Left forelimb (tissue), 1 donor: ENCODE data around the gene S100A11.
A peak's percentile ranks its signal among the peaks of the same experiment; 100 is the strongest.

Experiments used
- DNase-seq: peaks from one replicate; pipeline ENCODE4 v3.0.0-alpha.2; 2018; ENCODE audit warnings: low spot score

S100A11 gene

DNA sequence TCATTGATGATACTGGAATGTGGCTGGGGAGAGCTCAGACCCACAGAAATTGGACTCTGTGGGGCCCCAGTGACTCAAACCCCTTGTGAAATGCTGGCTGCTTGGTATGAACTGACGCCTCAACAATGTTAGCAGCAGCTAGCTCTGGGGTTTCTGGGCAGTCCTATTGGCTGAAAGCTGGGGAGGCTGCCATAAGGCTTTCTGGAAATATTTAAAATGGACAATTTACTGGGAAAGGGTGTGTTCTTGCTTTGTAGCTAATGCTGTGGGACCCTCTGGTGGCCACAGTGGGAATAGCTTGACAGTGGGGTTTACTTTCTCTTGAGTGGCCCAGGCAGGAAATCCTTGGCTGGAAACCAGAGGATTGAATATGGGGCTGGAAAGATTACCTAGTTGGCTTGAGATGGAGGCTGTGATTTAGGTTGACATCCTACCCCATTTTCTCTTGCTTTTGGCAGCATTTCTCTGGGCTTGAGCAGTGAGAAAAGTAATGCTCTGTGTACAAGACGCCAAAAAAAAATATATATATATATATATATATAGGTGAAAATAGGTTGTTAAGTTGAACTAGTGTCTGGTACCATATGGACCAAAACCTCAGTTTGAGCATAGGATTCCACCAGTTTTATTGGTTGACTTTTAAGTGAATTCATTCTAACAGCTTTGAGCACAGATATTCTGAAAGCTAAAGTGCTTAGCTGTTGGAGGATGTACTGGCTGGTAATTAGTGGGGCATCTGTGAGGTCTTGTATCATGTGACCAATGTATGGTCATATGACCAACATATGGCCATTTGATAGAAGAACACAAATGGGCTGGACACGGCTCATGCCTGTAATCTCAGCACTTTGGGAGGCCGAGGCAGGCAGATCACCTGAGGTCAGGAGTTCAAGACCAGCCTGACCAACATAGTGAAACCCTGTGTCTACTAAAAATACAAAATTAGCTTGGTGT is 34.9 kb downstream of the S100A11 start:
- peak; percentile 84 for DNase-seq

DNA sequence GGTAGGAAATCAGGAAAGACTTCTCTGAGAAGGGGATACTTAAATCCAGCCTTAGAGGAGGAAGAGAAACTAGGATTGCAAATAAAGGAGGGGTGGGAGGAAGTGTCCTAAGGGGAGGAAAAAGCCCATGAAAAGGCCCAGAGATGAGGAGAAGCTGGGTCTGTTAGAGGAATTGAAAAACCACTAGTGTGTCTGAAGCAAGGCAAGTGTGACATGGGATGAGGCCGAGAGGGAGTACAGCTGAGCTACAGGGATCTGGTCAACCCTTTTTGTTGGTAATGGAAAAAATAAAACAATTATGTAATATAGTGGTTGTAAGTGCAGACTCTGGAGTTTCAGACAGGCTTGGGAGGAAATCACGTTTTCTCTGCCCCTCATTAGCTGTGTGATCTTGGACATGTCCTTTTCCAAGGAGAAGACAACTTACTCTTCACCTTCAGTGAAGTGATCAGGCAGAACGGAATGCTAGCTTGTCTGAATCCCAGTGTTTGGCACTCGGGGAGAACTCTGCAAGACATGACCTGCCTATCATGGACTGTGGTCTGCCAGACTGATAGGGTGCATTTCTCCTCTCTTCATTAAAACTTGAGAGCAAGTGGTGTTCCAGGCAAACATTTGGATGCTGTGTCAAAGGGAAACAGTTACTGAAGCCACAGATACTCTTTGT is 35.7 kb downstream of the S100A11 start:
- no peak for DNase-seq

DNA sequence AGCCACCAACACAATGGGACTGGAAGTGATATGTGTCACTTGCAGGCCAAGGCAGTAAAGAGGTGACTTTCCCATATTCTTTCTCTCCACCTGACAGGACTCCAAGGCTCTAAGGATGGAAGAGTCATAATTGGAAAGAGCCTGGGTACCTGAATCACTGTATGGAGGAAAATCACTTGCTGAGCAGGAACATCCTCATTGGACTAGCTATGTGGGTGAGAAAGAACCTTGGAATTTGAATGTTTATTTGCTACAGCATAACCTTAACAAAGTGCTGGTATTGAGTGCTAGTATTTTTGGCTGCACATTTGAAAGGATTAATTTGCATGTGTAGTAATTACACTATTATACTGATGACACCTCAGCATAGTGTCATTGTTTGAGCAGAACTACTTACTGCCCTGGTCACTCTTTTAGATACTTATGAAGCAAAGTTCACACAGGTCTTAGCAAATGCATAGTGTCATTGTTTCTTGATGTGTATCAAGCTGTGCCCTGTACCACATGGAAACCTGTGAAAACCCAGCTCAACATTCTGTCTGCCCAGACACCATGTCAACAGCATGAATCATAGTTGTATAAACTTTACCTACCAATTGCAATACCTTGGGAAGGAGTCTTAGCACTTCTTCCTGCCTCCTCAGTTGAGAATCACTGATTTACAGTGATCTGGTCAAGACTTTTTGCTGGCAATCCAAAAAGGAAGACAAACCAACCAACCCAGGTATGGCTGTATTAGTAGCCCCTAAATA is 38.0 kb downstream of the S100A11 start:
- no peak for DNase-seq

DNA sequence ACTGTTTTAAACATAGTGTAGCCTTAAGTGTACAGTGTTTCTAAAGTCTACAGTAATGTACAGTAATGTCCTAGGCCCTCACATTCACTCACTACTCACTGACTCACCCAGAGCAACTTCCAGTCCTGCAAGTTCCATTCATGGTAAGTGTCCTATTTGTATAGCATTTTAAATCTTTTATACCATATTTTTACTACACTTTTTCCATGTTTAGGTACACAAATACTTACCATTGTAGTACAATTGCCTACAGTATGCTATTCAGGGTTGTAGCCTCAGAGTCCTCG is 39.6 kb downstream of the S100A11 start:
- no peak for DNase-seq

DNA sequence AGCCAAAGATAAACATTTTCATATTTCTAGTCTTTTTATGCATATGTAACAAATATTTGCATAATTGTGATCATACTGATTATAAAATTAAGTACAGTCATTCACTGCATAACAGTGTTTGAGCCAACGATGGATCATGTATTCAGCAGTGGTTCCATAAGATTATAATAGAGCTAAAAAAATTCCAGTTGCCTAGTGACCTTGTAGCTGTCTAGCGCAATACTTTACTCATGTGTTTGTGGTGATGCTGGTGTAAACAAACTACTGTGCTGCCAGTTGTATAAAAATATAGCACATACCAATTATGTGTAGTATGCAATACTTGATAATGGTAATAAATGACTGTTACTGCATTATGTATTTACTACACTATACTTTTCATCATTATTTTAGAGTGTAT is 41.0 kb downstream of the S100A11 start:
- DNase-seq, result no peak

DNA sequence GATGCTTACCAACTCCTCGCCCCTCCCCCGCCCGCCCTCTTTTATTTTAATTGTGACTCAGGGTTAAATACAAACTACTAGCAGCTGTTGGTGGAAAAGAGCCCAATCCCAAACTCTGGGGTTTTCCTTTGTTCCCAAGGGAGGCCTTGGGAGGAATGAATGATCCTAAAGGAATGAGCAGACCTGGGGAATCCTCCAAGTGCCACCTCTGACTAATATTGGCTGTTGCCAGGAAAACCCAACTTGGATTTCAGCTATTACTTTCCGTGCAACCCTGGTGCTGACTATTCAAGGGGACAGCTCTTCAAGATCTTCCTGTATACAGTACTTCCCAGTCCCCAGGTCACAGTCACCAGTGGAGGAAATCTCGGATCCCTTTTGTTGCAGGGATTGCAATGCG is 41.8 kb downstream of the S100A11 start:
- no peak for DNase-seq

DNA sequence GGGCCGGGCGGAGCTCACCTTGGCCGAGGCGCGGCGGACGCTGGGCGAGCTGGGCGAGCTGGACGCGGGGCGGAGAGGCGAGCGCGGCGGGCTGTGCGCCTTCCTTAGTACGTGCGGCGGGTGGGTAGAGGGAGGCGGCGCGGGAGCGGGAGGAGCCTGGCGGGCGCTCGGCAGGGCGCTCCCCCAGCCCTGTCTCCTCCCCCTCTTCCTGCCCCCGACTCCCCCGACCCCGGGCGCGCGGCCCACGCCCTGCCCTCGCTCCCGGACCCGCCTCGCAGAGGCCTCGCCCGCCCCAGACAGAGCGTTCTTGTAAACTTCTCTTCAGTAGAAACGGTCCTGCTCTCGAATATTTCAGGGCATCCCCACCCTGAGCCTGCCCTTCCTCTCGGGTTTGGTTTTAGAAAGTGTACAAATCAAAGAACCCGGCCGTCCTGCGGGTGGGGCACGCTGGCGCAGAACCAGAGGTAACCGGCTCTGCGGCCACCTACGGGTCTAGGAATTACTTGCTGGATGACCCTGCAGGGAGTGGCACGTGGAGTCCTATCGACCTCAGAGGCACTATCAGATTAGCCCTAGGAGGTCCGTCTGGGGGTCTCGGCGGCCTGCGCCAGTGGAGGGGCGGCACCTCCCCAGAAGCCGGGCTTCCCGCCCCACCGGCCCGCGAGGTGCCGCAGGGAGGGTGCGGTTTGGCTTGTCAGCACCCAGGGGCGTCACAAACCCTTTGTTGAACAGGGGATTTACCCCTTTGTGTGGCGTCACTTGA is 42.9 kb downstream of the S100A11 start, which contains the start of gene S100A10:
Gene S100A10, minus strand, starts transcription at position 126 of the 763 bp plus-strand sequence. CDS start 7,629 bp downstream, outside the sequence.
- DNase-seq, result peak; percentile 89

DNA sequence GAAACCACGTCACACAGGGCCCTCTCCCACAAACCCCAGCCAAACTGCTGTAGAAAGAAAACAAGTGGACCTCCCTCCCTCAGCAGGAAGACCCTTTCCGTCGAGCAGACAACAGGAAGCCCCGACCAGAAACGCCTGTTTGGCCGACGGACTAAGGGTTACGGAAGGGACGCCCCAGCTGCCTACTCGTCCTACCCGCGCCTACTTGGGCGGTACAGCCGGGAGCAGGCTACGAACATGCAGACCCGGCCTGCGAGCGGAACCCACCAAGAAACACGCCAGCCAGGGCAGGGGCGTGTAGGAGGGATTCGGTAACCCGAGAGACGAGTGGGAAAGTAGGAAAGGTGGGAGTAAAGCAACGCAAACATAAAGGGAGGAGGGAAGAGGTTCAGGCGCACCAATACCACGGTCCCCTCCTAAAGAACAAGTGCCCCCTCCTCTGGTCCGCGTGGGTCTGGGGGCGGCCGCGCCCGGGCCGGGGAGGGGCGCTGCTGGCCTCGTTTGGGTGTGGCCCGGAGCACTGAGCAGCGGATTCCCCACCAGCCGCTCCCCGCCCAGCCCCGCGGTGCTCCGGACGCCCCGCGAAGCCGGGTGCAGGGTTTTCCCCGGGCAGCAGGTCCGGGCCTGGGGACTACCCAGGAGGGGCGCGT is 43.6 kb downstream of the S100A11 start:
- DNase-seq, result no peak

DNA sequence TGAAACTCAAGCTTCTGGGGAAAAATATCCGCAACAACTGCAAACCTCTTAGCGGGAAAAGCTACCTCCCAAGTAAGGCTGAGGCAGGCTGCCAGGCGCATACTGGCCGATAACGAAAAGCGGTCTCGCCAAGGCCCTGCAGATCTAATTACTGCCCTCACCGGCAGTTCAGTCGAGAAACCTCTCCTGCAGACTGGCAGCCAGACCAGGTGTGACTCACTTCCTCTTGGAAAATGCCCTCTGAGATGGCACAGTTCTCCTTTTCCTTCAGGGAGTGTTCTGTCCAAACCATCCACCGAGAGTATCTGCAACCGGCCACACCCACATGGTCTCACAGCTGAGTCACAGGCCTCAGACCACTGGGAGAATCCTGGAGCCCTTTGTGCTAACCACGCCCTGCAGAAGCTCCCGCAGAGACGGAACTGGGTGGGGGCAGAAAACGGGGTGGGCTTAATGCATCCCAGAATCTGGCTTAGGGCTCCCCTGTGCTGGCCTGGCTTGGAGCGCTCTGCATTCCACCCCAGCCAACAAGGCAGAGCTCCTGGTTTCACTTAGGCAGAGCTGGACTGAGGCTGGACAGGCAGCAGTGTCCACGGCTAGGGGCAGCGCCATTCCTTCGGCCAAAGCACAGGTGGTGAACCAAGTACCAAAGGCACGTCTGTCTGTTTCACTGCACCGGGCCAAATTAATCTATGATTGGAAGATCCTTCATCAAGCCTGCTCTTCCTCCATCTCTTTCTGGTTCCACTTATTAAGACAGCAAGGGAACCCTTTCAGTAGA is 44.3 kb downstream of the S100A11 start:
- peak; percentile 75 for DNase-seq

DNA sequence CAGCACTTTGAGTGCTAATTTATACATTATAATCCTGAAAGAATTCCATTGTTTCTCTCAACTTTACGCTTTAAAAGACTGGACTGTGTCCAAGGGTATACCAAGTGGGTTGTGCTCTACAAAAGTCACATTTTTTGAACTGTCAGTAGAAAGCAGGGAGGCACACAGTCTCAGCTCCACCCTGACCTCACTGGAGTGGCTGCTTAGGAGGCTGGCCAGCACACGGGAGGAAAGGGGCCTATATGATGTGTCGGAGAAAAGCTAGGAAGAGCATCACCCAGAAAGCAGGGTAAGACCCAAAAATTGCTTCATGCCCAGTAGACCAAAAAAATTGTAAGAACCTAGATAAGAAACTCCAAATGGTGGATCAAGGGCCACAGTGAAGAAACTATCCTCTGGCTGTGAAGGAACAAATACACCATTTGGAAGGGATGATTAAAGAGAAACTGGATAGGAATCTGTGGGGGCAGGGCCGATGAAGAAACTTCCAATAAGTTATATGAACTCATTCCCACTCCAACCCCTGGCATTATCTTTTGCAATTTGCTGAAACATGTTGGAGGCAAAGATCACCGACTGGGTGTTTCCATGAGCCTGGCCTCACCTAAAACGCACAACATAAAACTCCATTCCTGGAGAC is 45.0 kb downstream of the S100A11 start:
- DNase-seq, result no peak

DNA sequence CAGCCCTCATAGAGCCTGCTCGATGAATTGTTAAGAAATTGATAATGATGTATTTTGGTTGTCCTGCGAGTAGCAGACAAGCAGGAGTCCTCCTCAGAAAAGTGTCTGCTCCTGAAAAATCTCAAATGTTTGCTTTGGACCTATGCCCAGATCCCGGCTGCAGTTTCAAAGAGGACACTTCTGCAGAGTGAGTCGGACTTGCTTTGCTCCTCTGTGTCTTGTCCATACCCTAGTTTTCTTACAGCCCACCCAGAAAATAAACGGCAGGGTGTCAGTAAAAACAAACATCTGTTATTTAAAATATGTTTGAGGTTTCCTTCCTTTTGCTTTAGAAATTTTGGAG is 46.0 kb downstream of the S100A11 start:
- no peak for DNase-seq

DNA sequence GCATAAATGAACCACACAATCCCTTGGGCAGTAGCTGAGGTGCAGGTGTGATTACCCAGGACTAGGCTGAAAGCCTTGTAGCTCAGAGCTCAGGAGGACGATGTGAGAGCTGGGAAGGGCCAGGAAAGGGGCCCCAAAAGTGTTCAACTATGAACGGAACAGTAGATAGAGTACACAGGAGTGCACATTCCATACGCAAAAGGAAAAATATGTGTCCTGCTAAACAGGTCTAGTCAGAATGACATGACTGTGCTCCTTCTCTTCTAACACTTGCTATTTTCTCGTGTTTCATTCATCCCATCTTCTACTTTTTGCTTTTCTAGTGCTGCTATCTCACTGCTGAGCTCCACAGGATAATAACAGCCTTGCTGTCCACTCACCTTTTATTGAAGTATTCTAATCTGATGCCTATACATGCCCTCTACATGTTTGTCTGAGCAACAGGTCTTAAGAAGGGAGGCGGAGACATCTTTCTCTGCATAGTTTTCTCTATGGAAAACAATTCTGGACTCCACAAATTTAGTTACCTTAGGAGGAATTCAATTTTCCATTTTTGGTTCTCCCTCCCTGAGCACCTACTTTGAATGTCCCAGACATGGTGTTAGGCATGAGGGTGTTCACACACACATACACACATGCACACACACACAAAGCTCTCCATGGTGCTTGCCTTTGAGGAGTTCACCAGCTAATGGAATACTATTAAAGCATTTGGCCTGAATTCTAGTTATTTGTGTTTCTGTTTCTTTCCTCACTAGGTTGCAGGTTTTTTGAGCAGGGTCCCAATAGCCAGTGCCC is 46.5 kb downstream of the S100A11 start:
- DNase-seq, result no peak

DNA sequence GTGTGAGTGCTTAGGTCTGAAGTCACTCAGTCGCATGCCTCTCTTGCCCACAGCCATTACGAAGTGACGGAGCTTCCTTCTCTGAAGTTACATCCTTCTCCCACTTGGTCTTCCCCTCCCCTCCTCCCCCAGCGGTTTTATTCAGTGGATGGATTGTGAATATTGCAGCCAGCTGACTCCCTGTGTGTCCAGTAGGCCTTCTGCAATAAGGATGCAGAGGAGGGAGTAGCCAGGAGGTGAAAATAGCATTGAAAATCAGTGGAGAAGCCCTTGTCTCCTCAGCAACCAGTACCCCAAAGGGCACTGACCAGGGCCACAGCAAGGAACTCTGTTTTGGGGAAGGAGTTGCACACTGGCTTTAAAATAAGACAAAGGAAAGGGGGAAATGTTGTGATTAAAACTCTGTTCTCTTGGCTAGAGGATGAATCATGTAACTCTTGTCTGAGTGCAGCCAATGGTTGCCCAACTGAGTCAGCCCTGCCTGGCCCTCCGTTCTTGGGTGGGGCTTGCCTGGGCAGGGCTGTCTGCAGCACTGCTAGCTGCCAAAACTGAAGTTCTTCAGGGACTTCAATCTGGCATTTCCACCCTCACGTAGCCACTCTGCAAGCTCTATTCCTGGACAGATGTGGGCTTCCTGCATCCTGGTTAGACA is 47.5 kb downstream of the S100A11 start:
- DNase-seq, result no peak

DNA sequence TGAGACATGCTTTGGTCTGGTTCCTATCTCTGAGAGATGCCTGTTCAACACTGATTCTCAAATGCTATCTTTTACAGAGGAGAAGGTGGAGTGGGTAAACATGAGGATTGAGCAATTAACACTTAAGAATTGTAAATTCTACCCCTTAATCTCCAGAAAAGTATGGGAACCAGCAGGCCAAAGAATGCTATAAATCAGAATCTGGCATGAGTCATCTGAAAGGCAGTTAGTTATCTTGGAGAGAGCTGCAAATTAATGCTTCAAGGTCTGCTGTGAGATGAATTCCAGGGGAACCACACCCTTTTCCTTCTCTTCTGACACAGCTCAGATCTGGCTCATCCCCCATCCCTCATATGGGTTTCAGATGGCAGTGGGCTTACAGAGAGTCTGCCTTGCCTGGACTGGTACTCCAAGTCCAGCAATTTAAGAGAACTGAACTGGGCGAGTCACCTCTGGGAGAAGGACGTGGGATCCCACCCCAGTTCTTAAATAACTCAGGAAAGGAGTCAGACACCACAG is 48.3 kb downstream of the S100A11 start:
- no peak for DNase-seq

DNA sequence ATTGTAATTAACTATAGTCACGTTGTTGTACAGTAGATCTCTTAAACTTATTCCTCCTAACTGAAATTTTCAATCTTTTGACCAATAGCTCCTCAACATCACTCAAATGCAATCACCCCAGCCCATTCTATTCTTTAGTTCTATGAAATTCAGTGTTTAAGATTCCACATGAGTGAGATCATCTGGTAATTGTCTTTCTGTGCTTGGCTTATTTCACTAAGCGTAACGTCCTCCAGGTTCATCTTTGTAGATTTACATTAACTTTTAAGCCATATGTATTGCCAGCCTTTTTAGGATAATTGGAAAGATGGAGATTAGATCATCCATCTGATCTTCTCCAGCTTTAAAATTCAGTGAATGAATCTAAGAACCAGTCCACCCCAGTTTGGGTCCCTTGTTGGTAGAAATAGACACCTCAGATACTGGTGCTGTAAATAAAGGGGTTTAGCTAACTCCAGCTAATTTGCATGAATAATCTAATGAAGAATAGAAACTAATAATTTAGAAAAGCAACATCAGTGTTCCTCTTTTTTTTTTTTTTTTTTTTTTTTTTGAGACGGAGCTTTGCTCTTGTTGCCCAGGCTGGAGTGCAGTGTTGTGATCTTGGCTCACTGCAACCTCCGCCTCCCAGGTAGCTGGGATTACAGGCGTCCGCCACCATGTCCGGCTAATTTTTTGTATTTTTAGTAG is 50.2 kb downstream of the S100A11 start:
- no peak for DNase-seq

DNA sequence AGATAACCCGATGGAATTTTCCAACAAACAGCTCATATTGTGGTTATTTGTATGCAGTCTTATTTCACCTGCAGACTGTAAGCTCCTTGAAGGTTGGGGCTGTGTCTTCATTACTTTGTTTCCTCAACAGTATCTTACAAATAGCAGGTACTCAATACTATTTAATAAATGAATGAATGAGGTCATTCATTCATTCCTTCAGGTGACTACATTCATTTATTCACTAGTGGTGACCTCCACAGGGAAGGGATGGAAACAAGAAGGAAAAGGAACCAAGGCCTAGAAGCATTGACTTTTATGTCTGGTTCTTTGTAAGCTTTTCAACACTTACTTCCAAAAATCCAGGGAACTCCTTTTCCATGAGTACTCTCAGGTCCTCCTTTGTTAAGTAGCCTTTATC is 51.0 kb downstream of the S100A11 start:
- DNase-seq, result no peak

DNA sequence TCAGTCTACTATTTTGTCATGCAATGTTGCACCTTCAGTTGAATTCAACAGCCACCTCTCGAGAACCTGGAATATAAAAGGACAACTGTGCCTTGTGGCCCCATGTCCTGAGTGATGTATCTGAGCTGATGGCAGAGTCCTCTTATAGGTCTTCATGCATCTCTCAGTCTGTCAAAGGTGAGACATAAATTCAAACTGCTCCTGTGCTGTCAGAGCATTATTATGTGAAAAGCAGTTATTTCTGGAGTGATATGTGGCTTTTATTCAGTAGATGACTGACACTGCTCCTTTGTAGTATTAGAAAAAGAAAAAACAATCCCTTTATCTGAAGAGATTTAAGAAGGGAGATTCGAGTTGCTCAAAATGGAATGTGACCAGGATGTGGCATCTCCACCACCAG is 51.5 kb downstream of the S100A11 start:
- DNase-seq, result no peak
